ENCODE results near the gene KRTAP10-8.
"Not testable (repeated sequence)": the region's sequence is repeated elsewhere in the genome, so short reads cannot be mapped to it uniquely, and the experiment has no call there.

Gene KRTAP10-8

DNA sequence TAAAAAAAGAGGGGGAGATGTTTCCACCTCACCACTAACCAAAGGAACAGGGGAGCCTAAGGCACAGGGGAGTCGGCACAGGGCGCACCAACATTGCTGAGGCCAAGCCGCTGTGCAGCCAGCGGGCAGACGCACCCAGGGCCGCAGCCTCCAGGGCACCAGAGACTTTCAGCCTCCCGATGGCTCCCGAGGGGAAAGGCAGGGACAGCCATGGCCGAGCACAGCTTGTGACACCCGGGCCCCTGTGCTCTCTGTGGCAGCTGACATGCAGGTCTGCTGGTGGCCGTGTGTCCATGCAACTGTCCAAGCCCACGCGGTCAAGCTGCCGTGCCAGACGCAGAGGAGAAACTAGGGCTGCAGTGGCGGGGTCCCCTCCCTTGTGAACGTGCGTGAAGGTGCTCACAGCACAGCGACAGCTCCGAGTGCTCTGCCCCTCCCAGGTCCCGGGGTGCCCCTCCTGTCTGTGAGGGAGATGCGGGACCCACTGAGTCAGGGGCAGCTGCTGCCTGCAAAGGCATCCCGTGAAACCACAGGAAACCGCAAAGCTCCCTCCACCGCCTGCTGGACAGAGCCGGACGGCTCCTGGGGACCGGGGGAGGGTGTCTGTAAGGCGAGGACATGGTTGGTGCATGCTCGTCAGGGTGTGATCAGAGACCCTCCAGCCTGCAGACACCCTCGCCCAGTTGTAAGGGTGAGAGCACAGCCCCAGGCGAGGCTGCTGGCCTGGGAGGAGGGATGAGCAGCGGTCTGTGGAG lies 36.9 kb downstream of the KRTAP10-8 start:
- no peak for DNase-seq

DNA sequence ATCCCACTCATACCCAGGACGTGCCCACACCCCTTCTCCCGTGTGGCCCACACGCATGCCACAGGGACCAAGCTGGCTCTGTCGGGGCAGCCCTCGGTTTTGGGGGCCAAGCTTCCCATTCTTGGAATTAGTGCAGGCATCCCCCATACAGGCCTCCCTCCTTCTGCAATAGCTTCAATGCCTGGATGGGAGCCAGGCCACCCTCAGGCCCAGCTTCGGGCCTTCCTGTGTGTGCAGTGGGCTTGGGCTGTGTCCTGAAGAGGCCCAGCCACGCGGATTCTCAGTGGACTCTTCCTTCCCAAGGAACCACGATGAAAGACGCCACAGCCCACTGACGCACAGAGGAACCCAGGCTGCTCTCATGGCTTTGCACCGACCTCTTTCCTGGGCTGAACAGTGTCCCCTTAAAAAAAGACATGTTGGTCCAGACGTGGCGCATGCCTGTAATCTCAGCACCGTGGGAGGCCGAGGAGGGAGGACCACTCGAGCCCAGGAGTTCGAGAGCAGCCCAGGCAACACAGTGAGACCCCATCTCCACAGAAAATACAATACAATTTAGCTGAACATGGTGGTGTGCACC lies 37.7 kb downstream of the KRTAP10-8 start:
- DNase-seq: no peak

DNA sequence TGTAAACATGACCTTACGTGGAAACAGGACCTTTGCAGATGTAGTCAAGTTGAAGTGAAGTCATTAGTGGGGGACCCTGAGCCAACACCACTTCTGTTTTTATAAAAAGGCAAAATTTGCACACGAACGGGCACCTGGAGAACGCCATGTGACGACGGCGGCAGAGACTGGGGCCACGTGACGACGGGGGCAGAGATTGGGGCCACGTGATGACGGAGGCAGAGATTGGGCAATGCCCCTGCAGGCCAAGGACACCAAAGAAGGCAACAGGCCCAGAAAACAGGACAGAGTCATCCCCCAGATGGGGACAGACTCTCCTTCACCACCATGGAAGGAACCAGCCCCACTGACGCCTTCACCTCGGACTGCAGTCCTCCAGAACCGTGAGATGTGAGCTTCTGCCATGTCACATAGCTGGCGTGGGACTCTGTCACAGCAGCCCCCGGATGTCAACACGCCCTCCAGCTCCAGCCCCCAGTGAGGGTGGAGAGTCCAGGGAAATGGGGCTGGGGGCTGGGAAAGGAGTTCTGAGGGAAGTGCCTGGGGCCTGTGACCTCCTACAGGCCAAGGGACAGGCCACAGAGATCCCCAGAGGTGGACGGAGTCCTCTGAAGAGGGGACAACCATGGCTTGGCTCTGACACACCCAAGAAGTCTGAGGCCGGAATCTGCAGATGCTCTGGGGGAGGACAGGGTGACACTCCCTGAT lies 38.5 kb downstream of the KRTAP10-8 start:
- no peak for DNase-seq

DNA sequence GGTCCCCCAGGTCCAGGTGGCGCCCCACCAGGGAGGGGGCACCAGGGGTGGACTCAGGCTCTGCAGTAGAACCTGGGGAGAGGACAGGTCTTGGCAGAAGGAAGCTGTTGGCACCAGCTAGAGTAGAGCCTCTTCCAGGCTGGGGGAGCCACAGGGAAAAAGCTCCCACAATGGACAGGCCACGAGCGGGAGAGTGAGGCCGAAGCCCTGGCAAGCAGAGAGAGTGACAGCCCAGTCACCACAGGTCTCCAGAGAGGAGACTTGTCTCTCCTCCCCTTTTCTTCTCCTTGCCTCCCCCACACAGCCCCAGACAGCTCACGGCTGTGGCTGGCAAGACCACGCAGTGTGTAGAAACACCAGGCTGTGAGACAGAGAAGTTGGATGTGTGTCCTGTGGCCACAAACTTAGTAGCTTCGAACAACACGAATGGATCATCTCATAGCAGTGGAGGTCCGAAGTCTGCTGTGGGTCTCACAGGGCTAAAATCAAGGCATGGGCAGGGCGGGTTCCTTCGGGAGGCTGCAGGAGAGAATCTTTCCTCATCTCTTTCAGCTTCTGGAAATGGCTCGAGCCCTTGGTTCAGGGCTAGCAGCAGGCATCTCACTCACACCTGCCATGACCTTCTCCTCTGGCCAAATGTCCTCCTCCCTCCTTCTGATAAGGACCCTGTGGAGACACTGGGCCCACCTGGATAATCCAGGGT lies 39.2 kb downstream of the KRTAP10-8 start:
- DNase-seq: no peak

DNA sequence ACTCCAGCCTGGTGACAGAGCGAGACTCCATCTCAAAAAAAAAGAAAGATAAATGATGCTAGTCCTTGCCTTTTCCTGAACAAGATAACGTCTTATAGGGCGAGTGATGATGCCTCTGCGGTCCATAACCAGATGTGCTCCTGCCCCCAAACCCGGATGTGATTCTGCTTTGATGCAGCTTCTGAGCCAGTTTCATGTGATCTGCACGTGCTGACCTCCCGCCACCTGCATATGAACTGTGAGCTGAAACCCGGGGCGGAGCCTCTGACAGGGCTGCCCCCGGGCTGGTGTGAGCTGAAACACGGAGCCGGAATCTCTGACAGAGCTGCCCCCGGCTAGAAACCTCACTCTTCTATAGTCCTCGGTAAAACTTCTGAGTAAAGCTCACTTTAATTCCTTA lies 41.2 kb downstream of the KRTAP10-8 start:
- DNase-seq: no peak

DNA sequence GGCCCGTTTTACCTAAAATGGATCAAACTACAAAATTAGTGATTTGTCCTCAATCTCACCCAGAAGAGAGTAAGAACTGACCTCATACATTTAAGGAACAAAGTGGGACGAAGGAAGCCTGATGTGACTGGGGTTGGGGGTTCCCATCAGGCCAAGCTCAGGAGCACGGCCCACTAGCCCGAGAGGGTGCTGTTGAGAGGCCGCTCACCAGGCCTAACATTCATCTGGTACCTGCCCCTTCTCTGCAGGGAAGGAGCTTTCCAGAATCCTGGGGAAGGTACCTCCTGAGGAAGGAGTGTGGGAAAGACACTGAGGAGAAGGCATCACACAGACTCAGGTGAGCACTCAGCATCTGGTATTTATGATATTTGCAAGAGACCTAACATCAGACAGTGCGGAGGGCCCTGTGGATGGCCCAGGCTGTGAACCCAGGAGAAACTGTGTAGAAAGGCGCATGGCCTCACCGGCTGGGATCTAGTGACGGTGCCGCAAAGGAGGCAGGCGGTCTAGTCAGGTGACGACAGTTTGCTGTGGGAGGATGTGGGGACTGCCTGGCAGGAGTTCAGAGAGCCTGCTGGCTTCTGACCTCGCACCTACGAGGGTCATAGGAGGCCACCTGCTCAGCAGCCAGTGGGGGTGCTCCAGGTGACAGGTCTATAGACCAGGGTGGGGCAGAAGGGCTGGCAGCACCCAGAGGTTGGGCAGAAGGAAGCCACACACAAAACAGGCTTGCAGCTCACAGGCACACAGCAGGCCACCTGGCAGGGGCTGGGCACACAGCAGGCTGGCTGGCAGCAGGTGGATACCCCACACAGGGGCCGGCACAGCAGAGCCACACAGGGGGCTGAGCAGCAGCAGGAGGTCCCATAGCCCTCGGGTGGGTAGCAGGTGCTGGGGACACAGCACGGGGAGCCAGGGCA lies 42.0 kb downstream of the KRTAP10-8 start:
- DNase-seq: no peak

DNA sequence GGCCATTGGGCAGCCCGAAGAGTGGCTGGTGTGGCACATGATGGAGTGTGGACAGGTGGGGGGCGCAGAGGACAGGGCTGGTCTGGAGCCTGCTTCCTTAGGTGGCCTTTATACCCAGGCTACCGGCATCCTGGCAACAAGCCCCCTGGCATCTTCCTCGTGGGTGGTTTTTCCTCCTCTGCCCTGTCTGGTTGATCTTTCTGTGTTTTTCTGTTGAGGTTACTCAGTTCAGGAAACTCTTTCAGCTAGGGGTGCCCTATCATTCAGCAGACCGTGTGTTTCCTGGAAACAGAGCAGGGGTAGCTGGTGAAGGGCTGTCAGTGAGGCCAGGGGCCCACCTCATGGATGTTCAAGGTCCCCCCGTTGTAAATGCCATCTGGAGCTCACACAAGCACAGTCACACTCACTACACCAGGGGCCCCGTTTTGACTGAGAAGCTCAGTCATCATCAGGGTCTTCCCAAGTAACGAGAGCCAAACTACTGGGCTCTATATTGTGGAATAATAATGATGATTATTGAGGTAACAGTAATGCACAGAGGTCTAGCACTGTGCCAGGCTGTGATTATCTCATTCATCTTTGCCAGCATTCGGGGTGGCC lies 42.8 kb downstream of the KRTAP10-8 start, which contains the start of gene KRTAP12-4:
KRTAP12-4 (minus strand) TSS at position 84 of the 600 bp plus-strand sequence; CDS start at position 39, 45 bp downstream.
- no peak for DNase-seq

DNA sequence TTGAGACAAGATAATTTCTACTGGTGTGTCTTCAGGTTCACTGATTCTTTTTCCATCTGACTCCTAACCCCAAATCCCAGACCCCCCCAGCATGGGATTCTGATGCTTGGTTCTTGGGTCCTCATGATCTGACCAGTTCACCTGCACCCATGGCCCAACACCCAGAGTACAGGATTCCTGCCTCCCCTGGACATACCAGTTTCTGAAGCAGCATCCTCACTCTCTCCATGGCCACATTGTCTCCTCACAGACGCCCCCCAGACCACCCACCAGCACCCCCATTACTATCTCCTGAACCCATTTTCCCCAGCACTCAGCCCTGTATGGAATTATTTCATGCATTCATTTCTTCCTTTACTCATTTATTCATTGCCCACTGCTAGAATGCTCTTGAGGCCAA lies 45.0 kb downstream of the KRTAP10-8 start:
- no peak for DNase-seq

DNA sequence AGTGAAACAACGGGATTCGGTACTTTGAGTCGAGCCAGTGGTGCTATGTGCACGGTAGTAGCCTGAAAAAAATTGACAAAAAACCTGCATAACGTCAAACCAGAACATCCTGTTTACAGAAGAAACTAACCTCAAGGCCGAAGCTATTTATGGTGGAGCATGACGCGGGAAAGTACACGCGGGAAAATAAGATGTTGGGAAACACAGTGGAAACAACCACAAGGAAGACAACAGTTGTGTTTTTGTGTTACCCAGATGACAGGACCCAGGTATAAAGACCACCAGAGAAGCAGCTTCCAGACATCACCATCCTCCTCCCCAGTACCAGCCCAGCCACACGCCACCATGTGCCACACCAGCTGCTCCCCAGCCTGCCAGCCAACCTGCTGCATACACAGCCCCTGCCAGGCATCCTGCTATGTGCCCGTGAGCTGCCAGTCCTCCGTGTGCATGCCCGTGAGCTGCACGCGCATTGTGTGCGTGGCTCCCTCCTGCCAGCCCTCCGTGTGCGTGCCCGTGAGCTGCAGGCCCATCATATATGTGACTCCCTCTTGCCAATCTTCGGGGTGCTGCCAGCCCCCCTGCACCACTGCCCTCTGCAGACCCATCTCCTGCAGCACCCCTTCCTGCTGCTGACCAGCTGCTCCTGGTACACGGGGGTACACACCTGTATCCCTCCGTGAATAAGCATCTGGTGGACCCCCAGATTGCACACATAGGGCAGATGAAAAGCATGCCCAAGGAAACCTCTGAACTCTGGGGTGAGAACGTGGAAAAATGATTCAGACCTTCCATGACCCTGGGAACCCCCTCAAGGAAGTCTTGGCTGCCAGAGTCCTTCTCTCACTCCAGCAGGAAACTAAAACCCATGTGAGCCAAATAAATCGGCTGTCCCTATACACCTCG lies 46.0 kb downstream of the KRTAP10-8 start, which contains the start of gene KRTAP12-3:
KRTAP12-3 (plus strand) TSS at position 298 of the 906 bp plus-strand sequence; CDS start at position 346, 48 bp downstream.
- DNase-seq: no peak

DNA sequence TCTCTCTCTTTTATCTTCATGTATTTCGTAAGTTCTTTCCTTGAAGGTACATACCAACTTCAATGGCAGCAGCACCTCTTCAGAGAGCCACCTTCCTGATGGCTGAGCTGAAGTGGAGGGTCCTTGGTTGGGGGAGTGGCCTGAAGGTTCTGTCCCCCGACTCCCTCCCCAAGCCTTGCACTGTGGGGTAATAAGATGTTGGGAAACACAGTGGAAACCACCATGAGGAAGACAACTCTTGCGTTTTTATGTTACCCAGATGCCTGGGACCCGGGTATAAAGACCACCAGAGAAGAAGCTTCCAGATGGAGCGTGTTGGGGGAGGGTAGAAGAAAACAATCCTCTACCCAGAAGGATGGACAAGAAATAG lies 46.6 kb downstream of the KRTAP10-8 start:
- DNase-seq: no peak

DNA sequence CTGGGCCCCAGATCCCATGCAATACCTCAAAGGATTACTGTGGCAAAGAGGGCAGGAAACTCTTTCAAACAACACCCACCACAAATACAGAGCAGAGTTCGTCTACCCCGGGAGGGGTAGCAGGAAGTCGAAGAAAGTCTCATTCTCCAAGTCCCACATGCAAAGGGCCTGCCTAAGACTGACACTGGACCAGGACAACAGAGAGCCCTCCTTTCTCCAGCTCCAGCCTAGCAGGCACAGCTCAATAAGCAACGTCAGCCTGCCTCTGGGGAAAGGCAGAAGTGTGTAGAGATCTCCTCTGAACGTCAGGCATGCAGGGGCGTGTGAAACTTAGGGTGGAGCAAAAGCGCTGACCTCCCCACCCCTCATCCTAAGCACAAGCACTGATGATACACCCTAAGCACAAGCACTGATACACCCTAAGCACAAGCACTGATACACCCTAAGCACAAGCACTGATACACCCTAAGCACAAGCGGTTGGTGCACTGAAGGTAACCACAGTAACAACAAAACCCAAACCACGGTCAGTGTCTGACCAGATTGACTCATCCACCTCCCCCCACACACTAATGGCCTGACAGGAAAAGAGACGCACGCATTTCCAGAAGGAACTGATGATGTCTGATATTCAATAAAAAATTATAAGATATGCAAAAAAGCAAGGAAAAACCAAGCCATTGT lies 47.2 kb downstream of the KRTAP10-8 start:
- DNase-seq: no peak

DNA sequence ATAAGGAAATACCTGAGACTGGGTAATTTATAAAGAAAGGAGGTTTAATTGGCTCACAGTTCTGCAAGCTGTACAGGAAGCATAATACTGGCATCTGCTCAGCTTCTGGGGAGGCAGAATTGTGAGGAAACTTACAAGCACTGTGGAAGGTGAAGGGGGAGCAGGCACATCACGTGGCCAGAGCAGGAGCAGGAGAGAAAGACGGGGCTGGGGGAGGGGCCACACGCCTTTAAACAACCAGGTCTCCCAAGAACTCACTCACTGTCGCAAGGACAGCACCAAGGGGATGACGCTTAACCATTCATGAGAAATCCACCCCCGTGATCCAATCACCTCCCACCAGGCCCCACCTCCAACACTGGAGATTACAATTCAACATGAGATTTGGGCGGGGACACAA lies 49.7 kb downstream of the KRTAP10-8 start:
- not testable (repeated sequence) for DNase-seq

Data from right hindlimb (tissue), 1 donor.